Esophagus muscularis mucosa (tissue), 3 donors: ENCODE data around the gene TMEM135.

Experiments used
- CTCF ChIP-seq, 3 experiments: fragments of 200-600 bp in 2 of 3; fragments of 450-650 bp in 1 of 3; sonication (generic) in 2 of 3; IDR thresholded peaks; one replicate each; pipeline ENCODE4 v1.5.1; 2017 to 2019; ENCODE audit warnings: antibody characterized with exemption in 3 of 3, mild to moderate bottlenecking in 2 of 3, moderate library complexity in 1 of 3
- POLR2AphosphoS5 ChIP-seq, 2 donors: sonication (generic); formaldehyde crosslinking; IDR thresholded peaks; one replicate each; pipeline ENCODE4 v1.6.1; 2017; ENCODE audit warnings: antibody characterized with exemption in 2 of 2

- TF ChIP-seq POLR2AphosphoS5 (IDR thresholded peaks at IDR 0.05) (no peak), CTCF (IDR thresholded peaks at IDR 0.05) (no peak)
These were observed 38.3 kb upstream of the TMEM135 start for GRCh38 chr11:86999388-86999787.
